Mesenchymal stem cell (in vitro differentiated cells and primary cell): ENCODE measurements around the gene DIP2C.

Source experiments
- DNase-seq: peaks from one replicate; pipeline ENCODE4 v3.0.0-alpha.2; 2013
- H2AFZ ChIP-seq: one replicate; pipeline ENCODE4 v1.6.1; 2013; ENCODE audit warnings: low read depth, mild to moderate bottlenecking, control low read depth, inconsistent platforms, low read length, moderate library complexity
- H2AK5ac ChIP-seq: 2 replicates; pipeline ENCODE4 v1.6.1; 2013; ENCODE audit warnings: low read length, moderate library complexity, mild to moderate bottlenecking, inconsistent platforms; ENCODE audit not compliant: severe bottlenecking
- H2BK120ac ChIP-seq: one replicate; pipeline ENCODE4 v1.6.1; 2013; ENCODE audit warnings: low read depth, mild to moderate bottlenecking, inconsistent platforms, low read length, moderate library complexity
- H2BK12ac ChIP-seq, 2 experiments: one replicate each; pipeline ENCODE4 v1.6.1; 2013; ENCODE audit warnings: inconsistent platforms in 2 of 2, low read length in 2 of 2, mild to moderate bottlenecking in 2 of 2, moderate library complexity in 2 of 2, control low read depth in 1 of 2
- H2BK15ac ChIP-seq: one replicate; pipeline ENCODE4 v1.6.1; 2013; ENCODE audit warnings: mild to moderate bottlenecking, low read depth, inconsistent platforms; ENCODE audit not compliant: poor library complexity, severe bottlenecking
- H2BK5ac ChIP-seq: 2 replicates; pipeline ENCODE4 v1.6.1; 2013; ENCODE audit warnings: low read depth, mild to moderate bottlenecking, low read length, control low read depth, inconsistent platforms; ENCODE audit not compliant: poor library complexity, severe bottlenecking
- H3K14ac ChIP-seq, 2 experiments: one replicate each; pipeline ENCODE4 v1.6.1; 2013; ENCODE audit warnings: inconsistent platforms in 2 of 2, low read length in 2 of 2, control low read depth in 1 of 2, mild to moderate bottlenecking in 1 of 2, moderate library complexity in 1 of 2
- H3K18ac ChIP-seq, 2 experiments: one replicate each; pipeline ENCODE4 v1.6.1; 2013; ENCODE audit warnings: inconsistent platforms in 2 of 2, low read length in 2 of 2, control low read depth in 1 of 2, low read depth in 1 of 2, mild to moderate bottlenecking in 1 of 2
- H3K23ac ChIP-seq, 2 experiments: one replicate each; pipeline ENCODE4 v1.6.1; 2013; ENCODE audit warnings: inconsistent platforms in 2 of 2, low read length in 2 of 2, mild to moderate bottlenecking in 2 of 2, moderate library complexity in 2 of 2, control low read depth in 1 of 2
- H3K27ac ChIP-seq: 2 replicates; pipeline ENCODE4 v1.5.1; 2013; ENCODE audit warnings: mild to moderate bottlenecking, moderate library complexity, low read length, control low read depth, inconsistent platforms; ENCODE audit not compliant: poor library complexity, severe bottlenecking
- H3K27me3 ChIP-seq, 2 experiments: 2 replicates each; pipeline versions ENCODE4 v1.6.1 to v1.7.0; 2013; ENCODE audit warnings: low read length in 2 of 2, mild to moderate bottlenecking in 2 of 2, moderate library complexity in 2 of 2, control low read depth in 1 of 2, inconsistent platforms in 1 of 2; ENCODE audit not compliant: control insufficient read depth in 1 of 2, insufficient read depth in 1 of 2
- H3K36me3 ChIP-seq, 2 experiments: 2 replicates each; pipeline versions ENCODE4 v1.6.1 to v1.7.0; 2013; ENCODE audit warnings: low read length in 2 of 2, control low read depth in 1 of 2, inconsistent platforms in 1 of 2, low read depth in 1 of 2, mild to moderate bottlenecking in 1 of 2; ENCODE audit not compliant: insufficient read depth in 2 of 2, control insufficient read depth in 1 of 2
- H3K4ac ChIP-seq, 2 experiments: one replicate each; pipeline ENCODE4 v1.6.1; 2013; ENCODE audit warnings: inconsistent platforms in 2 of 2, low read length in 2 of 2, mild to moderate bottlenecking in 2 of 2, moderate library complexity in 2 of 2, control low read depth in 1 of 2, low read depth in 1 of 2
- H3K4me1 ChIP-seq: 2 replicates; pipeline ENCODE4 v1.6.1; 2013; ENCODE audit warnings: low read depth, low read length, control low read depth; ENCODE audit not compliant: control insufficient read depth, insufficient read depth
- H3K4me2 ChIP-seq: 2 replicates; pipeline ENCODE4 v1.6.1; 2013; ENCODE audit warnings: low read length, mild to moderate bottlenecking, inconsistent platforms; ENCODE audit not compliant: poor library complexity, severe bottlenecking
- H3K4me3 ChIP-seq, 2 experiments: 2 replicates each; pipeline versions ENCODE4 v1.5.1 to v1.7.0; 2013; ENCODE audit warnings: low read length in 2 of 2, mild to moderate bottlenecking in 2 of 2, control low read depth in 1 of 2, low read depth in 1 of 2; ENCODE audit not compliant: insufficient read depth in 1 of 2
- H3K79me1 ChIP-seq: replicated peaks from 2 replicates; pipeline ENCODE4 v1.6.1; 2013; ENCODE audit warnings: mild to moderate bottlenecking, control low read depth, low read length, inconsistent platforms; ENCODE audit not compliant: poor library complexity, severe bottlenecking
- H3K9ac ChIP-seq: 2 replicates; pipeline ENCODE4 v1.7.0; 2013; ENCODE audit warnings: mild to moderate bottlenecking, low read length, moderate library complexity
- H3K9me3 ChIP-seq: 2 replicates; pipeline ENCODE4 v1.7.0; 2013; ENCODE audit warnings: mild to moderate bottlenecking, low read length; ENCODE audit not compliant: control insufficient read depth
- H4K8ac ChIP-seq: one replicate; pipeline ENCODE4 v1.6.1; 2013; ENCODE audit warnings: inconsistent platforms, mild to moderate bottlenecking, low read length, moderate library complexity
- H4K91ac ChIP-seq: one replicate; pipeline ENCODE4 v1.6.1; 2013; ENCODE audit warnings: mild to moderate bottlenecking, low read length, inconsistent platforms
- WGBS: methylation state at CpG from one replicate; pipeline ENCODE4 v1.1.7; 2013; ENCODE audit warnings: mixed read lengths; 5-methylcytosine and 5-hydroxymethylcytosine counted together

DIP2C gene

DNA sequence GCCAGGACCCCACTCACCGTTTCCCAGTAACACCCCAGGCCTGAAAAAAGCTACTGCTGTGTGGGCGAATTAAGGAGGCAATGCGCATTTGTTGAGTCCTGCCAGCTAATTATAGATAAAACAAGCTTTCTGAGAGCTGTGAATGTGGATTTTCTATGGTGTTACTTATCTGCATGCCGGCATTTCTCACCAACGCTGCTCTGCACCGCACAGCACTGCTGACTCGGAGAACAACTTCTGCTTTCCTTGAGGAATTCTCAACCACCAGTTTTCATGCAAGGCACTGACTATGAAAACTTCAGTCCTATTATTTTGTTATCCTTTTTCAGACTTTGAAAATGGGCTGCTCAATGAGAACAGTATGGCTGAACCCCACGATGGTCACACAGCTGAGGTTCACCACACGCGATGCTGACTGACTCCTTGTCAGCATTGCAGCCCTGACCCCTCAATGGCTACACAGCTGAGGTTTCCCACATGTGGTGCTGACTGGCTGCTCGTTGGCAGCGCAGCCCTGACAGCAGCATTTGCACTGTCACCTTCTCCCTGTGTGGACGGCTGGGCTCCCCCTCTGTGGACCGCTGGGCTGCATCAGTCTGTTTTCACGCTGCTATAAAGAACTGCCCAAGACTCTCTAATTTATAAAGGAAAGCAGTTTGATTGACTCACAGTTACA, 190.6 kb downstream of the DIP2C start:
- H3K27me3 ChIP-seq, result no peaks in the 10 kb centered on the region
- H3K18ac ChIP-seq, result no peak overlapping the region
- DNase-seq, result no peak

GRCh38 chr10:497898-498451, 191.5 kb downstream of the DIP2C start:
- Histone ChIP-seq H3K9me3 (no peaks in the 10 kb centered on the region), H3K23ac (peak overlapping the region in 1 of 2 experiments; percentile 70), H2BK5ac (no peak overlapping the region), H3K18ac (no peak overlapping the region), H3K36me3 (peaks cover 4 to 9% of the 10 kb centered on the region in 2 experiments), H3K27ac (no peak overlapping the region), H3K4me2 (no peak overlapping the region), H2AFZ (no peak overlapping the region), H3K27me3 (no peaks in the 10 kb centered on the region), H4K8ac (no peak overlapping the region), H2BK15ac (no peak overlapping the region), H3K4me1 (peaks cover 3% of the 10 kb centered on the region), H3K9ac (no peak overlapping the region), H4K91ac (no peak overlapping the region), H2BK12ac (no peak overlapping the region), H2AK5ac (no peak overlapping the region), H3K4me3 (no peak overlapping the region), H3K4ac (no peak overlapping the region), H2BK120ac (no peak overlapping the region), H3K79me1 (peaks cover 60% of the 10 kb centered on the region), H3K14ac (no peak overlapping the region)
- no peak for DNase-seq
- WGBS, result 92% methylated on average over 6 of the region's 6 CpGs

More for the DNA sequence above, 190.6 kb downstream of the DIP2C start:
- Histone ChIP-seq H2BK12ac (no peak overlapping the region), H3K9ac (no peak overlapping the region), H4K91ac (no peak overlapping the region), H3K9me3 (no peaks in the 10 kb centered on the region), H3K4ac (no peak overlapping the region), H4K8ac (no peak overlapping the region), H2AK5ac (no peak overlapping the region), H3K23ac (no peak overlapping the region), H2BK15ac (peak overlapping the region; percentile 3), H2BK120ac (no peak overlapping the region), H3K14ac (no peak overlapping the region), H3K4me3 (no peak overlapping the region), H2AFZ (no peak overlapping the region), H3K27ac (no peak overlapping the region), H3K4me1 (peaks cover 3% of the 10 kb centered on the region), H3K36me3 (peaks cover 4 to 9% of the 10 kb centered on the region in 2 experiments), H2BK5ac (no peak overlapping the region), H3K4me2 (no peak overlapping the region), H3K79me1 (peaks cover 59% of the 10 kb centered on the region)
- WGBS, result 78% methylated on average over 13 of the region's 15 CpGs

DNA sequence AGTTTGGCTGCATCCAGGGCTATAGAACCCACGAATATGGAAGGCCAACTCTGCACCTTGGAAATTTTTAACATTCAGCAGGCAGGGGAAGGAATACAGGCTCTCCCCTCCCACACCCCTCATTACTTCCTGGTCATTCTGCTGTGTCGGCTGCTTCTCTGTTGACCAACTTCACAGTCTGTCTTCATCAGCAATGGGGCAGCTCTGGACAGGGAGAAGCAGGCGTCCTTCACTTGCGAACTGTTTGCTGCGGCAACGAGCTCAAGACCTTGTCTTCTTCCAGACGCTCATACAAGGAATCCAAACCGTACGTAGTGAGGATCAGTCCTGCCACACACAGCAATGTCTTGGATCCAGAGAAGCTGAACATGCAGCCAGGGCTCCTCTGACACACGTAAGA, 192.2 kb downstream of the DIP2C start:
- Histone ChIP-seq H3K27me3 (no peaks in the 10 kb centered on the region), H3K4ac (no peak overlapping the region), H2BK120ac (no peak overlapping the region), H3K4me3 (no peak overlapping the region), H3K9me3 (no peaks in the 10 kb centered on the region), H2AFZ (no peak overlapping the region), H4K91ac (no peak overlapping the region), H3K4me2 (no peak overlapping the region), H2AK5ac (no peak overlapping the region), H3K18ac (no peak overlapping the region), H2BK5ac (no peak overlapping the region), H3K79me1 (peaks cover 58% of the 10 kb centered on the region), H3K27ac (no peak overlapping the region), H4K8ac (no peak overlapping the region), H3K23ac (no peak overlapping the region), H3K9ac (no peak overlapping the region), H3K4me1 (peaks cover 3% of the 10 kb centered on the region), H3K36me3 (peaks cover 4 to 5% of the 10 kb centered on the region in 2 experiments), H2BK15ac (no peak overlapping the region), H3K14ac (no peak overlapping the region), H2BK12ac (no peak overlapping the region)
- DNase-seq, result no peak
- 95% methylated on average over 10 of the region's 10 CpGs for WGBS

DNA sequence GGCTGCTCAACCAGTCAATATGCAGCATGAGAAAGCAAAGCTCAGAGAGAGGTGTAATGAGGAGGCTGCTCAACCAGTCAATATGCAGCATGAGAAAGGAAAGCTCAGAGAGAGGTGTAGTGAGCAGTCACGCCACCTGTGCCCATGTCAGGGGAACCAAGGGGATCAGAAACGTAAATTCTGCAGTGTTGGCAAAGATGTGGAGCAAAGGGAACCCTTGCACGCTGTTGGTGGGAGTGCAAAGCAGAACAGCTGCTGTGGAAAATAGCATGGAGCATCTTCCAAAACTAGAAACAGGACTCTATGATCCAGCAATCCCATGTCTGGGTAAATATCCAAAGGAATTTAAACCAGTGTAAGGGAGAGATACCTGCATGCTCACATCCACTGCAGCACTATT, 194.9 kb downstream of the DIP2C start:
- Histone ChIP-seq H2AFZ (no peak overlapping the region), H3K27me3 (no peaks in the 10 kb centered on the region), H3K4me3 (no peak overlapping the region), H3K79me1 (peaks cover 65% of the 10 kb centered on the region), H3K18ac (no peak overlapping the region), H4K91ac (no peak overlapping the region), H3K4me1 (peaks cover 13% of the 10 kb centered on the region), H3K4ac (no peak overlapping the region), H4K8ac (no peak overlapping the region), H3K14ac (no peak overlapping the region), H2BK120ac (no peak overlapping the region), H3K36me3 (peaks cover 4 to 5% of the 10 kb centered on the region in 2 experiments), H2BK12ac (no peak overlapping the region), H2BK15ac (no peak overlapping the region), H3K4me2 (no peak overlapping the region), H3K9ac (no peak overlapping the region), H2BK5ac (no peak overlapping the region), H3K9me3 (no peaks in the 10 kb centered on the region), H3K27ac (no peak overlapping the region), H3K23ac (no peak overlapping the region), H2AK5ac (no peak overlapping the region)
- WGBS, result 97% methylated on average over 3 of the region's 3 CpGs
- no peak for DNase-seq
